H1 (cell line): ENCODE measurements around the gene SLC32A1. TPM values are rescaled to one million over a fixed set of nuclear protein-coding genes. Genes with fewer than 3 reads are reported as not detected.

ENCODE experiments used
- ATF2 ChIP-seq: IDR thresholded peaks from 2 replicates; pipeline ENCODE4 v1.6.1; 2012; ENCODE audit warnings: low read length, inconsistent platforms
- E2F6 ChIP-seq: IDR thresholded peaks from 2 replicates; pipeline ENCODE4 v1.6.1; 2012; ENCODE audit warnings: inconsistent platforms
- PHF8 ChIP-seq: fragments of 200-600 bp; sonication (generic); conservative IDR thresholded peaks from 2 replicates; pipeline ENCODE4 v1.7.1; 2012; ENCODE audit warnings: low read depth, mild to moderate bottlenecking, inconsistent platforms, low read length, moderate library complexity
- polyA plus RNA-seq, 7 experiments: library from polyadenylated mRNA; depleted of rRNA in 3 of 7; stranded (reverse) in 5 of 7; unstranded in 2 of 7; fragments of >200 nt in 5 of 7; fragments of 200-250 nt in 2 of 7; gene quantifications; 1 replicate in 5 of 7; 2 replicates in 1 of 7; 4 replicates in 1 of 7; pipeline versions ENCODE4 v1.2.1 to v1.2.3, GENCODE V29; 2011 to 2013; ENCODE audit warnings: missing spikeins in 2 of 7, mixed read lengths in 2 of 7
- total RNA-seq: library from RNA; stranded (reverse); fragmentation: NEBNext Ultra II Directional; extraction: Animal tissue kit (Norgen Biotek cat#: 25700); gene quantifications from 2 replicates; pipeline ENCODE4 v1.2.1, GENCODE V29; 2021

The SLC32A1 gene
- total and polyA plus RNA-seq, 2 of the 8 experiments (the other 6 are each of a cell fraction or from before 2014, with no cell fraction given) = 0.09 to 0.15 TPM

DNA sequence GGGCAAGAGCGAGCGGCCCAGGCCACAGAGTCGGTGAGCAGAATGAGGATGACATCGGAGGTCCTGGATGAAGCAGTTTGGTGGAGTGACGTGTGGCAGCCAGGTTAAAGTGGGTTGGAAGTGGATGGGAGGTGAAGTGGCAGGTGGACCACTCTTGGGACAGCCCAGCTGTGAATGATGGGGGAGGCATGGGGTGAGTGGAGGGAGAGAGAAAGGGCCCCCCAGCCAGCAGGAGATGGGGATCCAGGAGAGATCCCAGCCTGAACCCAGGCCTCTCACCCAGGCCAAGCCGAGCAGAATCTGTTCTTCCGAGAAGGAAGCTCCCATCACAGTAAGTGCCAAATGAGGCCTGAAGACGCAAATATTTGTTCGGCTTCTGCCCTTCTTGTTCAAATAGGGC lies 27.0 kb upstream of the SLC32A1 start (continued):
- TF ChIP-seq ATF2 = no peak
- no peak for TF ChIP-seq PHF8
- no peak for TF ChIP-seq E2F6
- TF ChIP-seq, all 59 proteins: peak for 0
